HG03520 (cell line): ENCODE data around the gene CSNK1G1.

Experiments used
- ATAC-seq: cut with Tn5 transposase; IDR thresholded peaks from one replicate; pipeline ENCODE4 v1.9.1; 2021; ENCODE audit warnings: mild to moderate bottlenecking, moderate library complexity; ENCODE audit not compliant: unreplicated experiment

Gene CSNK1G1

DNA sequence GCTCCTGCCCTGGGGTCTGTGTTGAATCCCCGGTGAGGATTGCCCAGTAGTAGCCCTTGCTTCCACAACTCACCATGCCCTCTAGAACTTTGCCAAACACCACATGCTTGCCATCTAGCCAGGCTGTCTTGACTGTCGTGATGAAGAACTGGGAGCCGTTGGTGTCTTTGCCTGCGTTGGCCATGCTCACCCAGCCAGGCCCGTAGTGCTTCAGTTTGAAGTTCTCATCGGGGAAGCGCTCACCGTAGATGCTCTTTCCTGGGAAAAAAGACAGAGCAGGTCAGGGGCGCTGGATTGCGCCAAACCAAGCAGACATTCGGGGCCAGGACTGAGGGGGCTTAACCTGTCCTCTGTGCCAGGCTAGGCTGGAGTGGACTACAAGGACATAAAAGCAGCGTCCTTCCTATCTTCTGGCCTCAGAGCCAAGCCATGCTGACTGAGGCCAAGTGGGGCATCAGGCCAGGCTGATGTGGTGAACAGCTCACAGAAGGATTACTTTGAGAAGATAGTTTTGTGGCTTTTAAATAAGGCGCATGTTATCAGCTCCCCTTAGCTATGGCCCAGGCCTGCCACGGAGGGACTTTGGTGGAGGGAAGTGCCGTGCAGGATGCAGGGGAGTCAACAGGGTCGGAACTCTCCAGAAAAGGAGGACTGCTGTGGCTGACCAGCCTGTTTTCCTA is 199.2 kb downstream of the CSNK1G1 start:
- no peak for ATAC-seq

- ATAC-seq, result no peak
These were observed 199.9 kb downstream of the CSNK1G1 start for GRCh38 chr15:64155802-64156651.

DNA sequence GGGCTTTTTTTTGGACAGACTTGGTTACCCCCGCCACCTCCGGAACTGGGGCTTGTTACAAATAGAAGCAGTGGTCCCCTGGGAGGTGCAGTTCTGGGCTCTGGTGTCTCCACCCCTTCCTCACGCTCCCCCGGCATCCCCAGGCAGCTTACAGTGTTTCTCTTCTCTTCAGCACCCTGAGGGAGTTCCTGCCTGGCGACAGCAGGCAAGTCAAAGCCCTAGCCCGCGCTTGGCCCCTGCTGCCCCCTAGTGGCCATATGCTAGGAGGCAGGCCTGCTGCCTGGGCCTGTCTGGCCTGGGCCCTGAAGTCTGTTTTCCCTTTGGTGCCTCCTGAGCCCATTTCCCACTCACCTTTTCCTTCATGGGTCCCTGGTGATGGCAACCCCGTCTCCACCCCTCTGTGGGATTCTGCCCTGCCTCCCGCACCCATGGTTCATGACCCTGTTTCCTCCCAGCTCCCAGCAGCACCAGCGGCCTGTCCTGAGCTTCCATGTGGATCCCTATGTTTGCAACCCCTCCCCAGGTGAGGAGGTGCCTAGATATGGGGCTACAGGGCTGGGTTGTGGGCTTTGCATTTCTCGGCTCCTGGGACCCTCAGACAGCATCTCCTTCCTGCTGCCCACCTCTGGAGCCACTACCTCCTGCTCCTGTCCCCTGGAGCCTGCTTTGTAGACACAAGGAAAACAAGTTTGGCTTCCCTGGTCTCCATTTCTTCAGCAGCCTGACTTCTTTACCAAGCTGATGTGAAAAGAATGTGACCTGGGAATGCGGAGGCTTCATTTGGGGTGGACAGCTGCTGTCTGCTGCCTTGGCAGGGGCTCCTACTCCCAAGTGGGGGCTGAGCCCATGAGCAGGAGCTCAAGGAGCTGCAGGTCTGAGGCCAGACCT is 202.2 kb downstream of the CSNK1G1 start:
- peak; percentile 47 for ATAC-seq

DNA sequence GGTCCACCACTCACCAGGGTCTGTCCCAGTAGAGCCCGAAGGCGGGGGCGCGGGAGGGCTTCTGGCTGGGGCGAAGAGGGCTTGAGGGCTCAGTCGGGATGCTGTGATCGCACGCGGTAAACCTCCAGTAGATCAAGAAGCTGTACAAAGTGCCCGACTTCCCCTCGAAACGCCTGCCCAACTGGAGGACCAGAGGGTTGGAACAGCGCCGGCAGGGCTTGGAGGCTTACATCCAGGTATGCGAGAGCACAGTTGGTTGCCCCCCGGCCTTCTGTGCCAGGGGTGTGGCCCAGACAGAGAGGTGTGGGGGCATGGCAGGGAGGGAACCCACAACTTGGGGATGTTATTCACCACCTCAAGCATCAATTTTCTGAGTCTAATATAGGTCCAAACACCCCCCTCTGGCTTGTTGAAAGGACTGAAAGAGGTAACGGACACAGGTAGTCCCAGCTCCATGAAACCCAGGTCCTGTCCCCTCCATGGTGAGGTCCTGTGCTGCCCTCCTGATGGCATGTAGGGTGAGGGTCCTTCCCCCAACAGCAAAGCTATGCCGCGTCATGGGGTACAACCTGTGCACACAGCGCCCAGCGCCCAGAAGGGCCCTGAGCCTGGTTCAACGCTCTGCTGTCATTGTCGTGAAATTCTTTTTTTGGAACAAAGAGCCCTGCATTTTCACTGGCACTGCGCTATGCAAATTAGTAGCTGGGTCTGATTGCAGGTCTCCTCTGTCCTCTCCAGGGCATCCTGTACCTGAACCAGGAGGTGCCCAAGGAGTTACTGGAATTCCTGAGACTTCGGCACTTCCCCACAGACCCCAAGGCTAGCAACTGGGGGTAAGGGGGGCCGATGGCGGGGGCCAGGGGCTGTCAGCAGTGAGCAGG is 203.2 kb downstream of the CSNK1G1 start:
- no peak for ATAC-seq

GRCh38 chr15:64151727-64152506 is 204.1 kb downstream of the CSNK1G1 start, which contains the start of gene SNX22:
Gene SNX22, plus strand, starts transcription at chr15:64151731. Its CDS starts 45 bp downstream, at chr15:64151776.
- peak; percentile 13 for ATAC-seq

DNA sequence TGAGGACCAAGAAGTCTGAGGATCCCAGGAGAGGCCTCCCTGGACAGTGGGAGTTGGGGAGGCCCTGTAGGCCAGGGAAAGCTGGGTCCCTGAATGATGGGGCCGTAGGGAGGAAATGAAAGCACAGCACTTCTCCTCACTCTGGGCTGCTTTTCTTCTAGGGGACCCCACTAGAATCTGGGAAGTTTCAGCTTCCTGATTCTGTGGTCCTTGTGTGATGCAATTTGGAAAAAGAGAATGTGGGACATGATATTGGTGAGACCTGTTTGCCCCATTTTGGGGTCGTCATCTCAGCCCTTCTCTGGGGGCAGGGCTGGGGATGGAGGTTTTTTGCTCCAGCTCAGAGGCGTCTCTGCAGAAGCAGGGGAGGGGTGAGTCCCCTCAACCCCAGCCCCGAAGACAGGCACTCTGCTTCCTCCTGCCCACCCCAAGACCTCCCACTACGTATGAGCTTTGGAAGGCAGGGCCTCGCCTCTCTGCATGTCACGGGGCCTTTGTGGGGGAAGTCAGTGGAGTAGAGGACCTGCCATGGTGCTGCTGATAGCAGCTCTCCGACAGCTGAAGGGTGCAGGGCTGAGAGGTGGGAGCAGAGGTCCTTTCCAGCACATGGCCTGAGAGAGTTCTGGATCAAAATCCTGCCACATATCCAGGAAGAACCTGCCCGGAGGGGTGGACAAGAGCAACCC is 205.9 kb downstream of the CSNK1G1 start:
- no peak for ATAC-seq

GRCh38 chr15:64149424-64149823 is 206.5 kb downstream of the CSNK1G1 start:
- no peak for ATAC-seq

DNA sequence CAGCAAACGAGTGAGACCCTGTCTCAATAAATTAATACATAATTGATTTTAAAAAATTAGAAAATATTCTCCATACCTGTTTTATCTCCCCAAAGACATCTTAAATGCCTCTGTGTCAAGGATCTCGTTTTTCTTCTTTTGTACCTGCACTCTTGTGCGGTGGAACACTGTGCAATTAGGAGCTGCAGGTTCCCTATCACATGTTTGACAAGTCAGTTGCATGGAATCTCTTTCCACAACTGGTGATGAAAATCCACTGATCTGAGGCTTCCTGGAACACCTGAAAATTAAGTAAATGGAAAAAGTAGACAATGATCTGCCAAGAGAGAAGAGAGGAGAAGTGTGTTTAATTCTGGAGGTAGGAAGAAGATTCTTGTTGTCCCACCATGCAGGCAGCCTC is 207.4 kb downstream of the CSNK1G1 start:
- no peak for ATAC-seq

DNA sequence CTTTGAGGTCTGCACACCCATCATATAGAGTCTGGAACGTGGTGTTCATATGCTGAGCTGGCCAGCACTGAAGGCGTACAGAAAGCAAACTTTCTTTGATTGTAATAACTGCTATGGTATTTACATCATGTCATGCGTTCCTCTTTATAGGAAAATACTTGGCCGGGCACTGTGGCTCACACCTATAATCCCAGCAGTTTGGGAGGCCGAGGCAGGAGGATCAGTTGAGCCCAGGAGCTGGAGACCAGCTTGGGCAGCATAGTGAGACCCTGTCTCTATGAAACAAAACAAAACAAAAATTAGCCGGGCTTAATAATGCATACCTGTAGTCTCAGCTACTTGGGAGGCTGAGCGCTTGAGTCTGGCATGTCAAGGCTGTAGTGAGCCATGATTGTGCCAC is 207.8 kb downstream of the CSNK1G1 start:
- no peak for ATAC-seq

DNA sequence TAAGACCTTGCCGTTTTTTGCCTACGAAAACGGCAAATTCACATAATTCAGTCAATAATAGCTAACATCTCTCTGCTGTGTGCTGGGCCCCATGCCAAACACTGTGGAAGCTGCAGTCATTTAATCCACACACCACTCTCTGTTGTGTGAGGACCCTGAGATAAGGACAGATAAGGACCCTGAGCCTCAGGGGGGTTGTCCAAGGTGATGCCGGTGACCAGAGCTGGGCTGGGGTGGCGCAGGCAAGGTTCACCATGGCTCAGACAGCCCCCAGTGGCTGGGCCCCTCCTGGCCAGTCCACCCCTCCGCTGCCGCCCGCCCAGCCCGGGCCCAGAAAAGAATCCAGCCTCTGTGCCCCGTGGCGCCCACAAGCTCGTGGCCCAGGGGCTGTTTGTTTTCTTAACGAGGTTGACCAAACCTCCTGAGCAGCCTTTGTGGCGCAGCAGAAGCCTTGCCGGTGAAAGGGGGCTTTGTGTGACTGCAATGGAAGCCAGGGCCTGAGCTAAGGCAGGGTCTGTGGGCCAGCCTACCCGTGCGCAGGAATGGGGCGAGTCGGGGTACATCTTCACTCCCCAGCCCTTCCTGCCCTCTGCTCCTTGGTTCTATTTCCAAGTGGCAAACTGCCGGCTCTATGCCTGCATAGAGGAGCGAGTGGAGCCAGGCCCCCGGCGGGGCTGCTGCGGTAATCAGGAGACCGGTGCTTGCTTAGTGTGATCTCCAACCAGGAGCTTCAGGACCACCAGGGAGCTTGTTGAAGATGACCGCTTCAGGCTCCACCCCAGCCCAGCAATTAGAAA is 208.9 kb downstream of the CSNK1G1 start:
- ATAC-seq, result no peak

DNA sequence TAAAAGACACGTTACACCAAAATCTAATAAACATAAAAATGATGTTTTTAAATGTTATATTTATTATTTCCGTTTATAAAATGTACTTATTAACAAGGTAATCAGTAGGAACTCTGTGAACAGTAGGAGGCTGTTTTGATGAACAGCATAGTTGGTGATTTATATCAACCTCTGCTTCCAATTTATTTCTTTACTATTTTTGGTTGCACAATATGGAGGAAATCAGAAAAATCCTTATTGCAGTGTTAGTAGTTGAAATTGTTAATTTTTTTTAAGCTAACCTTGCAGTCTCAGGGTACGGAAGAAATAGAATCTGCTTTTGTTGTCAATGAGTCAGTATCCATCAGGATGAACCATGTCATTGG is 209.5 kb downstream of the CSNK1G1 start:
- ATAC-seq, result no peak

DNA sequence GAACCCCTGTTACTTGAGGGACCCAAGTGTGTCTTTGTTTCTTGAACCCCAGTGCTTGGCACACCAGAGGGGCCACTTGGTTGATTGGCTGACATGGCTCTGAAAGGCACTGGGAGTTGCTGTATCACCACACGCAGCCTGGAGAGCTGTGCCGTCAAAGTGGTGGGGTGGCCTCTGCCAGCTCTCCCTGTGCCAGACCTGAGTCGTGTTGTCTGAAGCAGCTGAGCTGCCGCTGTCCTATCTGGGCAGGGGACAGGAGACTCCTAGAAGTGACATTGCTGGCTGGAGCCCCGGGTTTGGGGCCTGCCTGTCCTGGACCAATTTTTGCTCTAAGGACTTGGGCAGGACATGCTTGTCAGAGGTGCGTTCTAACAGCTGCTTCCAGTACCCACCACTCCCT is 209.9 kb downstream of the CSNK1G1 start:
- no peak for ATAC-seq

DNA sequence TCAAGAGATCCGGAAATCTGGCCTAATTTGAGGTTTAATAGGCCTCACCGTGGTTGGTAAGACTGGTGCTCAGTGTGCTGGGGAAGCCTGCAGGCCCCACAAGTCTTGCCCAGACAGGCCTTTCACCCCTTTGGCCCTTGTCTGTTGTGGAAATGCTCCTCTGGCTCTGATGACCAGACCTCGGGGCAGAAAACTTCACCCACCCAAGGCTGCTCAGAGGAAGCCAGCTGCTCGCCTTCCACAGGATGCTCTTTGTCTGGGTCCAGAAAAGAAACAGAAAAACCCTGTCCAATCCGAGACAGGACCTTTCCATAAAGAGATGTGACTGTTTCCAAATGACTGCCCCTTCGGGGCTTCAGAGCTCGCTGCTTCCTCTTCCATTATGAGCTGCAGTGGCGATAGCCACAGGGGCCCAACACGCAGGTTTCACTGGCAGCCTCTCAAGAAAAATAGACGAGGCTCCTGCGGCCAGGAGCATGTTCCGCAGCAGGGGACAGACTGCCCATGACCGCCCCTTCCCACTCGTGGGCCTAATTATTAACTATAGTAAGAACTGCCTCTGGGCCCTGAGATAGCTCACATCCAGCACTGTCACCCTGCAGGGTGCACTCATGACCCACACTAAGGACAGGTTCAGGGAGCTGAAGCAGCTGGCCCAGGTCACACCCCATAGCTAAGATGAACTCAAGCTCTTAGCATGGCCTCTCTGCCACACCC is 211.2 kb downstream of the CSNK1G1 start:
- peak; percentile 60 for ATAC-seq

DNA sequence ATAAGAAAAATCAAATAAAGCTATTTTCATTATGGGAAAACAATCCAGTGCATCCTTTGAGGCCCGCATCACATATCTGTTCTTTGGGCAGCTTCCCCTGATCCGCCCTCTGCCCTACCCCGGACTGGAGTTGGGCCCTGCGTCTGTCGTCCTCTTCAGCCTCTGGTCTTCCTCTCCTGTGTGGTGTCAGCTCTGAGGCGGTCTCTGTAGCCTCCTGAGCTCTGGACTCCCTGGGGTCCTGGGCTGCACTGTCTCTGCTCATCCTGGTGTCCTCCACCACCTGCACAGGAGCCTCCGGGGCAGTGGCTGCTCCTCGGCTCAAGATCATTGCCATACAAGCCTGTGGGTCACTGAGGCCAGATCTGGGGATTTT is 211.8 kb downstream of the CSNK1G1 start:
- ATAC-seq, result no peak

DNA sequence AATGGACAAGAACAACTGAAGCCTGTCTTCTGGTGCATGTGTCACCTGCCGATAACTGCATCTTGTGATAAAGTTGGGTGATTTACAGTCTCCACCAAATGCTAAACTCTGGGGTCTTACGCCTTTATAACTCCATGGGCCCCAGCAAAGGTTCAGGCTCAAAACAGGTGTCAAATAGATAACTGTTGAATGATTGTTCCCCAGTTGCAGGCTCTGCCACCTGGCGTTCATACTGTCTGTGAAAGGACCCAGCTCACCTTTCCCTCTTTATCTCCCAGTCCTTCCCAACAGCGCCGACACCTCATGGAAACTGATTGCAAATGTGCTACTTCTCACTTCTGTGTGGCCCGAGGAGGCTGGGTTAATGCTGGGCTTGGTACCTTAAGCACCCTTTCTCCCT is 212.7 kb downstream of the CSNK1G1 start:
- ATAC-seq, result no peak

GRCh38 chr15:64141798-64142512 is 214.0 kb downstream of the CSNK1G1 start:
- no peak for ATAC-seq

DNA sequence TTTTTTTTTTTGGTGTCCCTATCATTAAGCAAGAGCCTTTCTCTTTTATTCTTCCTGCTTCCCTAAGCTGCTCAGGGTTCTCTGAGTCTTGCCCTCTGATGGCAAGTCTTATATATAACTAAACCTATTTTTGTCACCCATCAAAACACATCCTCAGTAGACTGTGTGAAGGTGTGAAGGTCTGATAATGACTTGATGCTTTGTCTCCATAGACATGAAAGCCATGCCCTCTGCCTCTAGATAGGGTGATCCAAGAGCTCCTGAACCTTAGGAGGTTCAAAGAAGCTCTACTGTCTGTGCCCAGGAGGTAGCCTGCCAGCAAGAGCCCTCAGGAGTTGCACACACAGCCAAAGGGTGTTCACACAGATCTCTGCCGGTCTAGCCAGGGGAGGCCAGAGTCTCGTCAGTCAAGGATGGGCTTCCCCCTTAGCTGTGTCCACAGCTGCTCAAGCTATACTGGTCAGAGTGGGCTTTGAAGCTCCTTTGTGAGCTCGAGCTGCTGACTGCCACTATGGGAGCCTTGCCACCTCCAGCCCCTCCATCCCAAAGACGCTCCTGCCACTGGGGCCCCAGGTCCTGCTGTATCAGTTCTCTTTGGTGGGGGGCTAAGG is 217.5 kb downstream of the CSNK1G1 start:
- no peak for ATAC-seq
